HG03045 (cell line): ENCODE results near the gene LAG3.

ENCODE experiments used
- ATAC-seq: cut with Tn5 transposase; IDR thresholded peaks from one replicate; pipeline ENCODE4 v1.9.1; 2021; ENCODE audit warnings: mild to moderate bottlenecking, moderate library complexity; ENCODE audit not compliant: unreplicated experiment

The LAG3 gene

DNA sequence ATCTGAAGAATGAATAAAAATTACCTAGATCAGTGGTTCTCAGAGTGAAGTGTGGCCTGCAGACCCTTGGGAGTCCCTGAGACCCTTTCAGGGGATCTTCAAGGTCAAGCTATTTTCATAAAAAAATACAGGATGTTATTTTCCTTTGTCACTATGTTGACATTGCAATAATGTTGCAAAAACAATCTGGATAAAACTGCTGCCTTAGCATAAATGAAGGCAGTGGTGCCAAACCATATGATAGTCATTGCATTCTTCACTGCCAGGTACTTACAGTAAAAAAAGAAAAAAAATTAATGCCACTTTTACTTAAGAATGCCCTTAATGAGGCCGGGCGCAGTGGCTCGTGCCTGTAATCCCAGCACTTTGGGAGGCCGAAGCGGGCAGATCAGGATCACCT, 15.0 kb downstream of the LAG3 start:
- ATAC-seq, result no peak

DNA sequence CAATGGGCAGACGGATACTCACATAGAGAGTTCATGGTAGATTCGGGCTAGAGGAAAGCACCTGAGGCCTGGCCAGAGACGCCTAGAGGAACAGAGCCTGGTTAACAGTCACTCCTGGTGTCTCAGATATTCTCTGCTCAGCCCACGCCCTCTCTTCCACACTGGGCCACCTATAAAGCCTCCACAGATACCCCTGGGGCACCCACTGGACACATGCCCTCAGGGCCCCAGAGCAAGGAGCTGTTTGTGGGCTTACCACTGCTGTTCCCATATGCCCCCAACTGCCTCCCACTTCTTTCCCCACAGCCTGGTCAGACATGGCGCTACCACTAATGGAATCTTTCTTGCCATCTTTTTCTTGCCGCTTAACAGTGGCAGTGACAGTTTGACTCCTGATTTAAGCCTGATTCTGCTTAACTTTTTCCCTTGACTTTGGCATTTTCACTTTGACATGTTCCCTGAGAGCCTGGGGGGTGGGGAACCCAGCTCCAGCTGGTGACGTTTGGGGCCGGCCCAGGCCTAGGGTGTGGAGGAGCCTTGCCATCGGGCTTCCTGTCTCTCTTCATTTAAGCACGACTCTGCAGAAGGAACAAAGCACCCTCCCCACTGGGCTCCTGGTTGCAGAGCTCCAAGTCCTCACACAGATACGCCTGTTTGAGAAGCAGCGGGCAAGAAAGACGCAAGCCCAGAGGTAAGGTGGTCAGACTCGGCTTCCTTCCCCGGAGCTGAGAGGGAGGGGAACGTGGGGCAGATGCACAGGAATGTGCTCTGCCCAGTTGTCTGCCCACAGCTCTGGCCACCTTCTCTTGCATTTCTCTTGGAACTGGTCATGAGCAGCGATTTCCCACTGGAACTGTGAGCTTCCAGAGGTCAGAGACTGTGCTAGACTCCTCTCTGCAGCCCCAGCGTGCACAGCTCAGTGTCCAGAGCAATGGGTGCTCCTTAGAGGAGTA, 16.9 kb downstream of the LAG3 start, which contains the start of gene CD4:
TSS of gene CD4 (plus strand) at position 557 of the 953 bp plus-strand sequence. CDS start 10,611 bp downstream, outside the sequence.
- no peak for ATAC-seq

DNA sequence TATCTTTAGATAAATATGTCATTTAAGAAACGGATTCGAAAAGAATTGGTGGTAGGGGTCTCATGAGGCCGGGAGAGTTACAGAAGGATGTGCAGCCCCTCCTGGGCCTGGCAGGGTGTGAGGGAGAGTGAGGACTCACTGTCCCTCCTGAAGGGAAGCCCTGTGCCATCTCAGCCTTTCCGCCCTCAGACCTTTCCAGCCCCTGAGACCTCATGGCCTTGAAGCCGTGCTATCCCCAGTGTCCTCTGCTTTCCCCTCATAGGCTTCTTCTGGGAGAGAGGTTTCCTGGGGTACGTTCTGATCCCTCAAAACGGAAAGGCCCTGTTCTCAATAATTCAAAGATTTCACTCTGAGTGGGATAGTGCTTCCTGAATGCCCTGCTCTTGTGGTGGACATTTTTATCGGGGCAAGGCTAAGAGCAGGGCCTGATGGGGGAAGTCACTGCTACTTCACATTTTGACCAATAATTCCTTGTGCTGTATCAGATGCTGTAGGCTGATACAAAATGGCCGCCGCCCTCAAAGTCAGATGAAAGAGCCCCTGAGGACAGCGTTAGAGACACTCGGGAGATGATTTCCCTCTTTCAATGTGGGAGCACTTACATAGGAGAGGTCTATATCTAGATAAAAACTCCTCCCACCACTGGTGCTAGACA, 18.3 kb downstream of the LAG3 start:
- no peak for ATAC-seq

DNA sequence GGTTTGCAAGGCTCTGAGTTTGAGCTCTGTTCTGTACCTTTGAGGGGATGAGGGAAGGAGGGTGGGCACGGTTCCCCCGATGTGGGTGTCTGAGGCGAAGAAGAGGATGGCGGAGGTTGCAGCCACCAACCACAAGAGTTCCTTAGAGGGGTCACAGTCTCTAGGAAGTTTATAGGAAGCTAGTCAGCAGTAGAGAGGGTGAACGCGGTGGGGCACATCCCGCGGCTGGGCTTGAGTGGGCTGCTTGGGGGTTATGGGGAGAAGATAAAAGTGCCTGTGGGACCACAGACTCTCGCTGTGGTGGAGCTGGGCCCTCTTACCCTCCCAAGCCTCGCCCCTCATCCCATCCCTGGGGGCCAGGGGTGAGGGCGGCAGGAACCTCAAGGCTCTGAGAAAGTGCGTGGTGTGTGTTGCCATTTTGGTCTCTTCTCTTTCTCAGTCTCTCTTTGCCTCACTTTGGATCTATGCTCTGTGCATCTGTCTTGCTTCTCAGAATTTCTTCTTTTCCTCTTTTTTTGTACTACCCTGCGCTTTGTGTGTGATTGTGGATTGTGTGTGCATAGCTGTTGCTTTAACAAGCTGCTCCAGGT, 19.7 kb downstream of the LAG3 start:
- no peak for ATAC-seq

DNA sequence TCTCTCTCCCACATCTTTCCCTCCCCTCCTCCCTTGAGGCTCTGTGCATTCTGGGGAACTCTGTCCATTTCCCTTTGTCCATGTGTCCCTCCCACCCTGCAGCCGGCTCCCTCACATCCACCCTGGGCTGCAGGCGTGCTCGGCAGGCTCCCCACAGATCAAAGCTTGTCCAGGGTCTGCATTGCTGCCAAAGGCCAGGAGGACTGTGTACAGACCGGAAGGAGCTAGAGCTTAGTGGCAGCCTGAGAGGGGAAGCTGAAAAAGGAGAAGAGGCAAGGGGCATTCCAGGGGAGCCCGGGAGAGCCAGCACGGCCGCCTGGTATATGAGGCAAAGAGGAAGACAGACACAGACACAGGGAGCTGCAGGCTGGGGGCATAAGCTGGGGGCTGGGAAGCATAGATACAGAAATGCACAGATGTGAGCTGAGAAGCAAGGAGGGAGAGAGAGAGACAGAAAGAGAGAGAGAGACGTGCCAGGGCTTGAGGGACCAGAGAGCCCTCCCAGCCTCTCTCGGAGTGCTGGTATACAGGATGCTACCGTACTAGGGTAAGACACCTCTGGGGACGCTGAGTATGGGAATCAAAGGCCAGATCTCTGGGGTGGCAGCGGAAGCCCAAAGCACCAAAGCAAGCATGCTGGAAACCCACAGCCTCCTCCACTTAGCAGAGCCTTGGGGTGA, 20.3 kb downstream of the LAG3 start:
- ATAC-seq, result no peak

DNA sequence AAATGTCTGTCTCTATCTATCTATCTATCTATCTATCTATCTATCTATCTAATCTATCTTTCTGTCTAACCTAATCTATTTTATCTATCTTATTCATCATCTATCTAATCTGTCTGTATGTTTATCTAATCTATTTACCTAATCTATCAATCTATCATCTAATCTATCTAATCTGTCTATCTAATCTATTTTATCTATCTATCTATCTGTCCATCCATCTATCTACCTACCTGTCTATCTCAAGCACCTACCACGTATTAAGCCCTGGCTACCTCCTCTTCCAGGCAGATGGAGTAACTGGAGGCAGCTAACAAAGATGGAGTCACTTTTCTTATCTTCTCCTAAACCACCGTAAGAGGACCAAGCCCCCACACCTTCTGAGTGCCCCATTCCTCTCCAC, 22.8 kb downstream of the LAG3 start:
- no peak for ATAC-seq

DNA sequence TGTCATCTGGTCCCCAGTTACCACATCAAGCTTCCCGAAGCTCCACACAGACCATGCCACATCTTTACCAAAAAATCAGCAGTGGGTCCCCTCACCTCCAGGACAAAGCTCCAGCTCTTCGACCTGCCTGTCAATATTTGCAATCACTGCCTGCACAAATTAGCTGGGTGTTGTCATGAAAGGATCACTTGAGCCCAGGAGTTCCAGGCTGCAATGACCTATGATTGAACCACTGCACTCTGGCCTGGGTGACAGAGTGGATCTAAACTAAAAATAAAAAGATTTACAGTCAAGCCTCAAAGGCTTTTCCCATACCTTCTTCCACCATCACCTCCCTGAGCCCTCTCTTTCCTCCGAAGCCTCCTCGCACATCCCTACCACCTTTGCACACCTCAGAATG, 24.3 kb downstream of the LAG3 start:
- ATAC-seq, result no peak

DNA sequence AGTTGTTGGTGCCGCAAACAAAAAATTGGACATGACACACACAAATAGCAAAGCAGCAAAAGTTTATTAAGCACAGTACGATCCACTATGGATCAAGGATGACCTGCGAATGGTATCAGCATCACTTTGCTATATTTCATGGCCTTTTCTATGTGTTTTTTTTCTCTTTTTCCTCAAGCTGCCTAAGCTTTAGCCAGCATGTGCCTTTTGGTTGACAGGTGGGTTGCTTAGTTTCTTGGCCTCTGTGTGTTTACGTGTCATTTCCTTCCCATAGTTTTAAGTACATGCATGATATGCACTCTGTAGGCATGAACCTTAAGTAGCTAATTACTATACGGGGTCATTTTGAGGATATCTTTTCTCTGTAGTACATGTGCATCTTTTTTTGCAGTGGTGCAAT, 26.8 kb downstream of the LAG3 start:
- no peak for ATAC-seq

DNA sequence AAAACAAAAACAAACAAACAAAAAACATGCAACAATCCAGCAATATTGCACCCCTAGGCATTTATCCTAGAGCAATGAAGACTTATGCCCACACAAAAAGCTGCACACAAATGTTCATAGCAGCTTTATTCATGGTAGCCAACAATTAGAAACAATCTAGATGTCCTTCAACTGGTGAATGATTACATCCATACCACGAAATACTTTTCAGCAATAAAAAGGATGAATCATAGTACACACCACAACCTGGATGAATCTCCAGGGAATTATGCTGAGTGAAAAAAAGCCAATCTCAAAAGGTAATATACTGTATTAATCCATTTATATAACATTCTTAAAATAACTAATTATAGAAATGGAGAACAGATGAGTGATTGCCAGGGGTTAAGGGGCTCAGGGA, 34.9 kb downstream of the LAG3 start:
- ATAC-seq, result no peak

DNA sequence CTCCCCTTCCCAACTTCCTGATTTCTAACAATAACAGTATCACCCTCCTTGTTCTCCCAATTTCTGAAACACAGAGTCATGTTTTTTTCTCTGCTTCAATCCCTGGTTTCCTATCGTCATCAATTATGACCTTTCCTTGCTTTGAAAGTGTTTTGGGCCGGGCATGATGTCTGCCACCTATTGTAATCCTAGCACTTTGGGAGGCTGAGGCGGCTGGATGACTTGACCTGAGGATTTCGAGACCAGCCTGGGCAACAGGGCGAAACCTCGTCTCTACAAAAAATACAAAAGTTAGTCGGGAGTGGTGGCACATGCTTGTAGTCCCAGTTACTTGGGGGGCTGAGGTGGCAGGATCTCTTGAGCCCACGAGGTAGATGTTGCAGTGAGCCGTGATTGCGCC, 36.7 kb downstream of the LAG3 start:
- no peak for ATAC-seq

DNA sequence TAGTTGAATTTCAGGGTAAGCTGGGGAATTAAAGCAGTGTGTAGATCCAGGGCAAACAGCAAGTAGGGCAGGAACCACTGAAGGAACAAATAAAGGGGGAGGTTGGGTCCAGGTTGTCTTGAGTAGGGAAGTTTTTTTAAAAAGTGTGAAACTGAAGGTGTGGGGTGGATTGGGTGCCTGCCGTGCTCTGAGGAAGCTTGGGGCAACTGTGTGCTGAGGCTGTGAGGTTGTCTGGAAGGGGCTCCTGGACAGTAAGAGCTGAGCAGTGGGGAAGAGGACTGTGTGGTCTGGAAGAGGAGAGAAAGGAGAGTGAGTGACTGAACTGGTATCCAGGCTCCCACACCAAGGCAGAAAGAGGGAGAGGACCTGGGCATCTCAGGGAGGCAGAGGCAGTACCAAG, 38.4 kb downstream of the LAG3 start:
- no peak for ATAC-seq

DNA sequence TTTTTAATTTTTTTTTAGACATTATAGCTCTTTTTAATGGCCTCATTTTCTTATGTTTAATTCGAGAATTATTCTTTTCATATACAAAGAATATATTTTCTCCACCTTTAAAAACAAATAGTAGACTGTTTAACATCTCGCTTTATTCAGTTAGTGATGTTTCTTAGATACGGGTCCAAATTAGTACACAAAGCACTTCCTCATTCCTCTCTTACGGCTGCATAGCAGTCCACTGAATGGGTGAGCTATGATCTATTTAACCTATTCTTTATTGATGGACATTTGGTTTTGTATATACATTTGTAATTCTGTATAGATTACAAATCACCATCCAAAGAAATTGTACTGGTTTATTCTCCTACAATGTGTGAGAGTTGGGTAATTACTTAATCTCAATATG, 41.0 kb downstream of the LAG3 start:
- no peak for ATAC-seq

DNA sequence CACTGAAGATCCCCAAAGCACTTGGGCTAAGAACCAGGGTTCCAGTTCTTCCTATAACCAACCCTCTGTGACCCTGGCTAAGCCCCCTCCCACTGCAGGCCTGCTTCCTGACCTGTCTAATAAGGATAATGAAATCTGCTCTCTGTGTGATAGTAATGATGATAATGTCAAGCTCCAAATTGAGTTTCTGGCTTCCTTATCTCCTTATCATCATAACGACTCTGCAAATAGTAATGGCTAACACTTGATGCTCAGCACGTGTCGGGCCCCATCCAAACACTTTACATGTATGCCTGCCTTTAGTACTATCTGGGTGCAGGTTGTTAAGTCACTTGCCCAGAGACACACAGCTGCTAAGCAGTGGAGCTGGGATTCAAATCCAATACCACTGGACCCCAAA, 44.3 kb downstream of the LAG3 start:
- no peak for ATAC-seq

DNA sequence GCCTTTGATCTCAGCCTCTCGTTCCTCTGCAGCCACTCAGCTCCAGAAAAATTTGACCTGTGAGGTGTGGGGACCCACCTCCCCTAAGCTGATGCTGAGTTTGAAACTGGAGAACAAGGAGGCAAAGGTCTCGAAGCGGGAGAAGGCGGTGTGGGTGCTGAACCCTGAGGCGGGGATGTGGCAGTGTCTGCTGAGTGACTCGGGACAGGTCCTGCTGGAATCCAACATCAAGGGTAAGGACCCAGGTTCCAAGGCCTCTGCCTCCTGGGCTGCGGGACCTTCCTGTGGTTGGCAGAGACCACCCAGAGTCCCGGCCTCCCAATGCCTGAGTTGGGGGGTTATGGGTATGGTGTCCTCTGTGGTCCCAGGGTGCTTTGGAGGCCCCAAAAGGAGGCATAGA, 44.8 kb downstream of the LAG3 start:
- no peak for ATAC-seq

DNA sequence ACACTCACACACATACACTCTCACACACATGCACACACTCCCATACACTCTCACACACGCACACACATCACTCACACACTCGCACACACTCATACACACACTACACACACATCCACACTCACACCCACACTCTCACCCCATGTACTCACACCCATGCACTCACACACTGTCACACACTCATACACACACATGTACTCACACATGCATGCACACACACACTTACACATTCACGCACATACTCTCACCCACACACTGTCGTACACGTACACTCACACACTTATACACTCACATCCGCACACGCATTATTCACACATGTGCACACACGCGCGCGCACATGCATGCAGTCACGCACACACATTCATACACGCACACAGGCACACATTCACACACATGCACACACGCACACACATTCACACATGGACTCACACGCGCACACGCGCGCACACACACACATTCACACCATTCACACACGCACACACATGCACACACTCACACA, 45.4 kb downstream of the LAG3 start:
- ATAC-seq, result no peak

DNA sequence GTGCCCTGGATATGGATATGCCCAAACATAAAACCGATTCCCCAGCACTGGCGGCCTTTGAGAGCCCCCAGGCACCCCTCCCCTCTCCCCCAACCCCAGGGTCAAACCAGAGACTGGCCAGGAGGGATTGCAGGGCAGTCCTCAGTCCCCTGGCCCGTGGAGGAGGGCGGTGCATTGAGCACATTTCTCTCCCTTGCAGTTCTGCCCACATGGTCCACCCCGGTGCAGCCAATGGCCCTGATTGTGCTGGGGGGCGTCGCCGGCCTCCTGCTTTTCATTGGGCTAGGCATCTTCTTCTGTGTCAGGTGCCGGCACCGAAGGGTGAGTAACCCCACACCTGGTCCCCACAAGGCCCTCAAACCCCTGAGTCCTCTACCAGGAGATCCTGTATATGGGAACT, 45.9 kb downstream of the LAG3 start:
- ATAC-seq, result no peak

DNA sequence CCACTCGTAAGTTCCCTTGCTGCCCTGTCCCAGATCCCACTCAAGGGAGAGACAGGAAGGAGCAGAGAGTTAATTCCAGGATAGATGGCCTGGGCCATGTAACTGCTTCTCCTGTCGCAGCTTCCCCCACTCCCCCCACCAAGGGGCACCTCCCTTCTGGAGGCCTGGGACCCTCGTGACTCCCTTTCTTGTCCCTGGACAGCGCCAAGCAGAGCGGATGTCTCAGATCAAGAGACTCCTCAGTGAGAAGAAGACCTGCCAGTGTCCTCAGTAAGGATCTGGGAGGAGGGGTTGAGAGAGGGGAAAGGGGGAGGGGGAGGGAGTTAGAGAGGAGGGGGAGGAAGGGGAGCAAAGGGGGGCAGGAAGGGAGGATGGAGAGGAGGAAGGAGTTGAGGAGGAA, 46.3 kb downstream of the LAG3 start:
- no peak for ATAC-seq

DNA sequence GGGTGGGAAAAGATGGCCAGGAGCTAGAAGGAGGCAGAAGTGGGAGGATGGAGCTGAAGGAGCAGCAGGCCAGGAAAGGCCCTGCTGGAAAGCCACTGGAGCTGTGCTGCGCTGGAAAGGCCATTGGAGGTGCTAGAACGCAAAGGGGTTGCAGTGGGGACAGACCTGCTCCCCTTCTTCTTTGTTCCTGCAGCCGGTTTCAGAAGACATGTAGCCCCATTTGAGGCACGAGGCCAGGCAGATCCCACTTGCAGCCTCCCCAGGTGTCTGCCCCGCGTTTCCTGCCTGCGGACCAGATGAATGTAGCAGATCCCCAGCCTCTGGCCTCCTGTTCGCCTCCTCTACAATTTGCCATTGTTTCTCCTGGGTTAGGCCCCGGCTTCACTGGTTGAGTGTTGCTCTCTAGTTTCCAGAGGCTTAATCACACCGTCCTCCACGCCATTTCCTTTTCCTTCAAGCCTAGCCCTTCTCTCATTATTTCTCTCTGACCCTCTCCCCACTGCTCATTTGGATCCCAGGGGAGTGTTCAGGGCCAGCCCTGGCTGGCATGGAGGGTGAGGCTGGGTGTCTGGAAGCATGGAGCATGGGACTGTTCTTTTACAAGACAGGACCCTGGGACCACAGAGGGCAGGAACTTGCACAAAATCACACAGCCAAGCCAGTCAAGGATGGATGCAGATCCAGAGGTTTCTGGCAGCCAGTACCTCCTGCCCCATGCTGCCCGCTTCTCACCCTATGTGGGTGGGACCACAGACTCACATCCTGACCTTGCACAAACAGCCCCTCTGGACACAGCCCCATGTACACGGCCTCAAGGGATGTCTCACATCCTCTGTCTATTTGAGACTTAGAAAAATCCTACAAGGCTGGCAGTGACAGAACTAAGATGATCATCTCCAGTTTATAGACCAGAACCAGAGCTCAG, 47.0 kb downstream of the LAG3 start:
- ATAC-seq, result no peak

DNA sequence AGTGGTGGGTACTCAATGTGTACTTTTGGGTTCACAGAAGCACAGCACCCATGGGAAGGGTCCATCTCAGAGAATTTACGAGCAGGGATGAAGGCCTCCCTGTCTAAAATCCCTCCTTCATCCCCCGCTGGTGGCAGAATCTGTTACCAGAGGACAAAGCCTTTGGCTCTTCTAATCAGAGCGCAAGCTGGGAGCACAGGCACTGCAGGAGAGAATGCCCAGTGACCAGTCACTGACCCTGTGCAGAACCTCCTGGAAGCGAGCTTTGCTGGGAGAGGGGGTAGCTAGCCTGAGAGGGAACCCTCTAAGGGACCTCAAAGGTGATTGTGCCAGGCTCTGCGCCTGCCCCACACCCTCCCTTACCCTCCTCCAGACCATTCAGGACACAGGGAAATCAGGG, 47.8 kb downstream of the LAG3 start:
- no peak for ATAC-seq
